Measurements from ENCODE around the gene MLANA. TPM values are rescaled to one million over a fixed set of nuclear protein-coding genes. Genes with fewer than 3 reads are reported as not detected.
A peak's percentile ranks its signal among the peaks of the same experiment; 100 is the strongest.

MLANA gene
- total RNA-seq, 1 donor from 2014 or later = not detected

DNA sequence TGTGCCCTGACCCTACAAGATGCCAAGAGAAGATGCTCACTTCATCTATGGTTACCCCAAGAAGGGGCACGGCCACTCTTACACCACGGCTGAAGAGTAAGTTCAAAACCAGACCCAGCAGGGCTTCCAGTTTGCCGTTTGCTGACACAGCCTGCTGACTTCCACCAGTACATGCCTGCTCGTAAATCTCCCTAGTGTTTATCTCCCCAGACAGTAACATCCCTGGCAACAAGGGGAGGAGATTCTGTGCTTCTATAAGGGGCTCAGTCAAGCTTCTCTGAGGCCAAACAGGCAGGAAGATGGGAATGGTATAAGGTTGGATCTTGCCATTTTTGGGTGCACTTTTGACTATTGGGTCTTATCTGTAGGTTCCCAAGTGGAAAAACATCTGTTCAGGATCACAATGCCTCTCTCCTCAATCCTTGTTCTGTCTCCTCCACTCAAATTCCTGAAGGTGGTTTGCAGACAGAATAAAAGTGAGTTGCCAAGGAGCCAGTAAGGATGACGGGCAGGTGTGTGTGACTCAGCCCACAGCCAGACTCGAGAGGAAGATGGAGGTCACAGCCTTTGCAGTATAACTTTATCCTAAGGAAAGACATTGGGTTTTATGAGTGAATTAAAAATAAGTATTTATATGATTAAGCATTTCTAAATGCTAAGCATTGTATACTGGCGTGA lies 1.9 kb downstream of the MLANA start:
- no peak for TF ChIP-seq CTCF (IDR thresholded peaks at IDR 0.05; ENCODE audit: insufficient read depth, low read depth, low read length)
- no peak for TF ChIP-seq EZH2 (IDR thresholded peaks at IDR 0.05; ENCODE audit: insufficient read depth, low read length)
- no peaks in the 10 kb centered on the region for H3K9me3 ChIP-seq (ENCODE audit: insufficient read depth, low read depth, low read length)
- Mint-ChIP-seq H3K36me3 (ENCODE audit: low read depth, unreplicated experiment) (peaks cover 14% of the 10 kb centered on the region), H3K9me3 (ENCODE audit: unreplicated experiment) (no peaks in the 10 kb centered on the region), H3K4me1 (ENCODE audit: low read depth, unreplicated experiment) (peaks cover 10% of the 10 kb centered on the region), H3K4me3 (ENCODE audit: unreplicated experiment) (peak overlapping the region; percentile 2), H3K27ac (ENCODE audit: unreplicated experiment) (no peak overlapping the region), H3K27me3 (ENCODE audit: low read depth, unreplicated experiment) (no peaks in the 10 kb centered on the region)
- H3K27me3 ChIP-seq (ENCODE audit: insufficient read depth, low read length) = peaks cover 7% of the 10 kb centered on the region
- no peak overlapping the region for H3K4me2 ChIP-seq (ENCODE audit: low read length)
- H3K27ac ChIP-seq (ENCODE audit: low read depth, low read length) = no peak overlapping the region
- H2AFZ ChIP-seq (ENCODE audit: low read depth, low read length) = no peak overlapping the region
- H3K9ac ChIP-seq (ENCODE audit: low read length) = no peak overlapping the region
- no peaks in the 10 kb centered on the region for H3K79me2 ChIP-seq (ENCODE audit: insufficient read depth, low read length)
- no peaks in the 10 kb centered on the region for H4K20me1 ChIP-seq (ENCODE audit: insufficient read depth, low read length)
- H3K4me3 ChIP-seq (ENCODE audit: insufficient read depth, low read depth, low read length) = no peak overlapping the region
- peaks cover 3% of the 10 kb centered on the region for H3K36me3 ChIP-seq (ENCODE audit: insufficient read depth, low read length)
- no peak for DNase-seq (ENCODE audit: low read depth)
- no peaks in the 10 kb centered on the region for H3K4me1 ChIP-seq (ENCODE audit: insufficient read depth, low read length)
- FAIRE-seq = no peak

- peaks cover 3% of the 10 kb centered on the region for H3K36me3 ChIP-seq (ENCODE audit: insufficient read depth, low read length)
- H3K79me2 ChIP-seq (ENCODE audit: insufficient read depth, low read length) = no peaks in the 10 kb centered on the region
- TF ChIP-seq CTCF (IDR thresholded peaks at IDR 0.05; ENCODE audit: insufficient read depth, low read depth, low read length) = no peak
- no peak for TF ChIP-seq EZH2 (IDR thresholded peaks at IDR 0.05; ENCODE audit: insufficient read depth, low read length)
- Mint-ChIP-seq H3K27me3 (ENCODE audit: low read depth, unreplicated experiment) (no peaks in the 10 kb centered on the region), H3K4me1 (ENCODE audit: low read depth, unreplicated experiment) (peaks cover 10% of the 10 kb centered on the region), H3K4me3 (ENCODE audit: unreplicated experiment) (no peak overlapping the region), H3K27ac (ENCODE audit: unreplicated experiment) (no peak overlapping the region), H3K9me3 (ENCODE audit: unreplicated experiment) (no peaks in the 10 kb centered on the region), H3K36me3 (ENCODE audit: low read depth, unreplicated experiment) (peaks cover 14% of the 10 kb centered on the region)
- no peaks in the 10 kb centered on the region for H3K4me1 ChIP-seq (ENCODE audit: insufficient read depth, low read length)
- no peaks in the 10 kb centered on the region for H3K9me3 ChIP-seq (ENCODE audit: insufficient read depth, low read depth, low read length)
- no peaks in the 10 kb centered on the region for H4K20me1 ChIP-seq (ENCODE audit: insufficient read depth, low read length)
- no peak overlapping the region for H3K27ac ChIP-seq (ENCODE audit: low read depth, low read length)
- no peak for DNase-seq (ENCODE audit: low read depth)
- H3K27me3 ChIP-seq (ENCODE audit: insufficient read depth, low read length) = peaks cover 7% of the 10 kb centered on the region
- H2AFZ ChIP-seq (ENCODE audit: low read depth, low read length) = no peak overlapping the region
- no peak overlapping the region for H3K4me2 ChIP-seq (ENCODE audit: low read length)
- FAIRE-seq = no peak
- H3K4me3 ChIP-seq (ENCODE audit: insufficient read depth, low read depth, low read length) = no peak overlapping the region
- H3K9ac ChIP-seq (ENCODE audit: low read length) = no peak overlapping the region
Measured at GRCh38 chr9:5893134-5893505, 2.4 kb downstream of the MLANA start.

DNA sequence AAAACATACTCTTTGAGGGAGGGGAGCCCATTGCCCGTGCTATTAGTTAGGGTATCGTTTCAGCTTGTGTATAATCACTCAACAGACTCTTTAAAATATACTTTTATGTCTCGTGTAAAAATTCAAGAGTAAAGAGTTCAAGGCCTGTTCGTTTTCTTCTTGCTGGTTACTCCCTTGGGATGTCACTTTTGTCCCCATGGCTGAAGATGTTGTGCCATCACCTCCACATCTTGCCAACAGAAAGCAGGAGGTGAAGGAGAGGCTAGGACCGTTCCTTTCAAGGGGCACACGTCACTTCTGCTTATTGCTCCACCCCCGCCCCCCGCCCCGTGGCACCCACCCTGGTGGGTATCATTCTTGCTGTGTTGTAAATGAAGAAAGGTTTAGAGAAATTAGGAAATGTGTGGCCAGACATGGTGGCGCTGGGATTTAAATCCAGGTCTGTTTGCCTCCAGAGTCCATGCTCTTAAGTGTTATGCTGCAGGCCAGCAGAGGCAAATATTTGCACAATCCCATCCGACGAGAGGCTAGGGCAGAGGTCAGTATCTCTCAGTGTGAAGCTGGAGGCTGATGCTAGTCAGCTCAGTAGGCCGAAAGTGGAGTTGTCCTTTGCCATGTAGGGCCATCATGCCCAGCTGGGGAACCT lies 3.0 kb downstream of the MLANA start:
- no peak overlapping the region for H3K27ac Mint-ChIP-seq (ENCODE audit: unreplicated experiment)

More for the DNA sequence above, 3.0 kb downstream of the MLANA start:
- H3K36me3 Mint-ChIP-seq (ENCODE audit: low read depth, unreplicated experiment) = peaks cover 16% of the 10 kb centered on the region
- Histone ChIP-seq H3K9me3 (ENCODE audit: insufficient read depth, low read depth, low read length) (no peaks in the 10 kb centered on the region), H3K36me3 (ENCODE audit: insufficient read depth, low read length) (peaks cover 3% of the 10 kb centered on the region), H4K20me1 (ENCODE audit: insufficient read depth, low read length) (no peaks in the 10 kb centered on the region), H3K4me2 (ENCODE audit: low read length) (no peak overlapping the region), H3K27ac (ENCODE audit: low read depth, low read length) (no peak overlapping the region), H2AFZ (ENCODE audit: low read depth, low read length) (no peak overlapping the region), H3K4me1 (ENCODE audit: insufficient read depth, low read length) (no peaks in the 10 kb centered on the region), H3K27me3 (ENCODE audit: insufficient read depth, low read length) (peaks cover 3% of the 10 kb centered on the region), H3K4me3 (ENCODE audit: insufficient read depth, low read depth, low read length) (no peak overlapping the region), H3K9ac (ENCODE audit: low read length) (no peak overlapping the region), H3K79me2 (ENCODE audit: insufficient read depth, low read length) (no peaks in the 10 kb centered on the region)
- no peak for FAIRE-seq
- H3K9me3 Mint-ChIP-seq (ENCODE audit: unreplicated experiment) = peaks cover 2% of the 10 kb centered on the region
- peaks cover 10% of the 10 kb centered on the region for H3K4me1 Mint-ChIP-seq (ENCODE audit: low read depth, unreplicated experiment)
- no peaks in the 10 kb centered on the region for H3K27me3 Mint-ChIP-seq (ENCODE audit: low read depth, unreplicated experiment)
- no peak overlapping the region for H3K4me3 Mint-ChIP-seq (ENCODE audit: unreplicated experiment)
- no peak for DNase-seq (ENCODE audit: low read depth)
- no peak for TF ChIP-seq CTCF (IDR thresholded peaks at IDR 0.05; ENCODE audit: insufficient read depth, low read depth, low read length)
- no peak for TF ChIP-seq EZH2 (IDR thresholded peaks at IDR 0.05; ENCODE audit: insufficient read depth, low read length)

Data from astrocyte (in vitro differentiated cells and primary cell).